HEK293T (cell line): ENCODE data around the gene ZDHHC18.
"Not testable (repeated sequence)": the region's sequence is repeated elsewhere in the genome, so short reads cannot be mapped to it uniquely, and the experiment has no call there.

Experiments used
- BHLHE40 ChIP-seq: fragments of 450-650 bp; IDR thresholded peaks from 2 replicates; pipeline ENCODE4 v1.6.1; 2016; ENCODE audit warnings: mild to moderate bottlenecking, moderate library complexity, borderline replicate concordance
- CTBP1 ChIP-seq: fragments of 450-650 bp; IDR thresholded peaks from 2 replicates; pipeline ENCODE4 v1.6.1; 2016; ENCODE audit warnings: borderline replicate concordance
- ELF4 ChIP-seq: fragments of 450-650 bp; IDR thresholded peaks from 2 replicates; pipeline ENCODE4 v1.6.1; 2017; ENCODE audit warnings: antibody characterized with exemption
- FOXA1 ChIP-seq: fragments of 450-650 bp; IDR thresholded peaks from 2 replicates; pipeline ENCODE4 v1.6.1; 2016; ENCODE audit warnings: mild to moderate bottlenecking
- FOXK2 ChIP-seq: fragments of 450-650 bp; IDR thresholded peaks from 2 replicates; pipeline ENCODE4 v1.6.1; 2016; ENCODE audit warnings: mild to moderate bottlenecking
- FOXM1 ChIP-seq: fragments of 450-650 bp; IDR thresholded peaks from 2 replicates; pipeline ENCODE4 v1.6.1; 2017; ENCODE audit warnings: mild to moderate bottlenecking, borderline replicate concordance
- HDGF ChIP-seq: fragments of 450-650 bp; IDR thresholded peaks from 2 replicates; pipeline ENCODE4 v1.6.1; 2017; ENCODE audit warnings: antibody characterized with exemption, borderline replicate concordance
- LEF1 ChIP-seq: fragments of 450-650 bp; IDR thresholded peaks from 2 replicates; pipeline ENCODE4 v1.6.1; 2017; ENCODE audit warnings: mild to moderate bottlenecking, borderline replicate concordance
- NFRKB ChIP-seq: fragments of 450-650 bp; IDR thresholded peaks from 2 replicates; pipeline ENCODE4 v1.6.1; 2016; ENCODE audit warnings: mild to moderate bottlenecking, moderate library complexity
- SP1 ChIP-seq: fragments of 450-650 bp; IDR thresholded peaks from 2 replicates; pipeline ENCODE4 v1.6.1; 2017
- TF ChIP-seq, protein P1 (sequence below): fragments of 450-650 bp; IDR thresholded peaks from 2 replicates; pipeline ENCODE4 v1.6.1; 2016

DNA sequence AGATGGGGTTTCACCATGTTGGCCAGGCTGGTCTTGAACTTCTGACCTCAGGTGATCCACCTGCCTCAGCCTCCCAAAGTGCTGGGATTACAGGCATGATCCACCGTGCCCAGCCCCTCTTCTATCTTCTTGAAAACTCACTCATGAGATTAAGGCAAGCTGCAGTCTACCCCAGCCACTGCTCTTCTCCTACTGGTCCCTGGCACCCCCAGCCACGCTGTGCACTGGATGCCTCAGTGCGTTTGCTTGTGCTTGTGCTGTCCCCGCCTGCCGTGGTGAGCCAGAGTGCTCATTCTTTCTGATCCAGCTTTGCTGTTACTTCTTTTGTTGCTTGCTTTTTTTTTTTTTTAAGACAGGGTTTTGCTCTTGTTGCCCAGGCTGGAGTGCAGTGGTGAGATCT is 11.2 kb downstream of the ZDHHC18 start:
- not testable (repeated sequence) for TF ChIP-seq HDGF, FOXA1, LEF1, ELF4, FOXM1, SP1, CTBP1, NFRKB, FOXK2, BHLHE40
- TF ChIP-seq, protein P1, sequence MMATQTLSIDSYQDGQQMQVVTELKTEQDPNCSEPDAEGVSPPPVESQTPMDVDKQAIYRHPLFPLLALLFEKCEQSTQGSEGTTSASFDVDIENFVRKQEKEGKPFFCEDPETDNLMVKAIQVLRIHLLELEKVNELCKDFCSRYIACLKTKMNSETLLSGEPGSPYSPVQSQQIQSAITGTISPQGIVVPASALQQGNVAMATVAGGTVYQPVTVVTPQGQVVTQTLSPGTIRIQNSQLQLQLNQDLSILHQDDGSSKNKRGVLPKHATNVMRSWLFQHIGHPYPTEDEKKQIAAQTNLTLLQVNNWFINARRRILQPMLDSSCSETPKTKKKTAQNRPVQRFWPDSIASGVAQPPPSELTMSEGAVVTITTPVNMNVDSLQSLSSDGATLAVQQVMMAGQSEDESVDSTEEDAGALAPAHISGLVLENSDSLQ = not testable (repeated sequence)
